Colonic mucosa (tissue), 4 donors: ENCODE measurements around the gene SNX11. TPM values are rescaled to one million over a fixed set of nuclear protein-coding genes. Genes with fewer than 3 reads are reported as not detected.

Source experiments
- DNase-seq: peaks from one replicate; pipeline ENCODE4 v3.0.0-alpha.2; 2020
- H3K27ac ChIP-seq: fragments of 200-600 bp; one replicate; pipeline ENCODE4 v1.8.0; 2021
- H3K27me3 ChIP-seq: fragments of 200-600 bp; one replicate; pipeline ENCODE4 v1.8.0; 2021
- H3K36me3 ChIP-seq: fragments of 200-600 bp; one replicate; pipeline ENCODE4 v1.8.0; 2021
- H3K4me1 ChIP-seq: fragments of 200-600 bp; one replicate; pipeline ENCODE4 v1.8.0; 2021; ENCODE audit warnings: mild to moderate bottlenecking
- H3K4me3 ChIP-seq: fragments of 200-600 bp; one replicate; pipeline ENCODE4 v1.8.0; 2021
- H3K9ac ChIP-seq, 2 donors: one replicate each; pipeline ENCODE4 v1.7.0; 2013; ENCODE audit warnings: control low read depth in 2 of 2, low read depth in 2 of 2, low read length in 2 of 2
- H3K9me3 ChIP-seq: fragments of 200-600 bp; one replicate; pipeline ENCODE4 v1.8.0; 2021
- intact Hi-C: fragments of 100-400 bp; cut with DNase I; formaldehyde crosslinking; loops from one replicate; pipeline ENCODE4 v1.14.1; 2022
- total RNA-seq, 2 donors: library from RNA; stranded (reverse); fragmentation: NEBNext Ultra II Directional in 1 of 2; extraction: Animal tissue kit (Norgen Biotek cat#: 25700) in 1 of 2; gene quantifications; one replicate each; pipeline ENCODE4 v1.2.1, GENCODE V29; 2021
- TF ChIP-seq, protein P1 (sequence below): fragments of 200-600 bp; IDR thresholded peaks from one replicate; pipeline ENCODE4 v1.8.0; 2022; ENCODE audit warnings: antibody characterized with exemption, mild to moderate bottlenecking
- donor health status: healthy.
- donor health status: DM: no; HTN: no; CAD: no.
- donor health status: DM: no; HTN: no; CAD: no.

Gene SNX11
- total RNA-seq, 2 donors from 2014 or later: 18.7 to 24.4 TPM

DNA sequence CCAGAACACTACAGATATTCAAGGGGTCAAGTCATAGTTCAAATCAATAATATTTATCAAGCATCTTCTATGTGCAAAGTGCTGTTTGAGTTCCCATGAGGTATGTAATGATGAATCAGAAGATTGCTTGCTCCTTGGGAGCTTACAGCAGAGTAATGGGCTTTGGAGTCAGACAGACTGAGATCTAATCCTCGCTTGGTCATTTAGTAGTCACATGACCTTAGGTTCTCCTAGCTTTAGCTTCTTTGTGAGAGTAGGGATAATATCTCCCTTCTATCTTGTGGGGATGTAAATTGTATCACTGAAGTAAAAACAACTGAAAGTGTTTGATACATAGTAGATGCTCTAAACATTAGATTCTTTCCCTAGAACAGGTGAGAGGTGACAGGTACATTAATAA lies 30.1 kb downstream of the SNX11 start:
- no peak overlapping the region for H3K9ac ChIP-seq
- no peaks in the 10 kb centered on the region for H3K4me1 ChIP-seq
- no peaks in the 10 kb centered on the region for H3K9me3 ChIP-seq
- H3K27ac ChIP-seq: no peak overlapping the region
- DNase-seq: no peak
- TF ChIP-seq, protein P1, sequence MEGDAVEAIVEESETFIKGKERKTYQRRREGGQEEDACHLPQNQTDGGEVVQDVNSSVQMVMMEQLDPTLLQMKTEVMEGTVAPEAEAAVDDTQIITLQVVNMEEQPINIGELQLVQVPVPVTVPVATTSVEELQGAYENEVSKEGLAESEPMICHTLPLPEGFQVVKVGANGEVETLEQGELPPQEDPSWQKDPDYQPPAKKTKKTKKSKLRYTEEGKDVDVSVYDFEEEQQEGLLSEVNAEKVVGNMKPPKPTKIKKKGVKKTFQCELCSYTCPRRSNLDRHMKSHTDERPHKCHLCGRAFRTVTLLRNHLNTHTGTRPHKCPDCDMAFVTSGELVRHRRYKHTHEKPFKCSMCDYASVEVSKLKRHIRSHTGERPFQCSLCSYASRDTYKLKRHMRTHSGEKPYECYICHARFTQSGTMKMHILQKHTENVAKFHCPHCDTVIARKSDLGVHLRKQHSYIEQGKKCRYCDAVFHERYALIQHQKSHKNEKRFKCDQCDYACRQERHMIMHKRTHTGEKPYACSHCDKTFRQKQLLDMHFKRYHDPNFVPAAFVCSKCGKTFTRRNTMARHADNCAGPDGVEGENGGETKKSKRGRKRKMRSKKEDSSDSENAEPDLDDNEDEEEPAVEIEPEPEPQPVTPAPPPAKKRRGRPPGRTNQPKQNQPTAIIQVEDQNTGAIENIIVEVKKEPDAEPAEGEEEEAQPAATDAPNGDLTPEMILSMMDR: no peak
- no peaks in the 10 kb centered on the region for H3K27me3 ChIP-seq
- H3K36me3 ChIP-seq: no peaks in the 10 kb centered on the region
- intact Hi-C loops: no loop called here
- H3K4me3 ChIP-seq: no peak overlapping the region

DNA sequence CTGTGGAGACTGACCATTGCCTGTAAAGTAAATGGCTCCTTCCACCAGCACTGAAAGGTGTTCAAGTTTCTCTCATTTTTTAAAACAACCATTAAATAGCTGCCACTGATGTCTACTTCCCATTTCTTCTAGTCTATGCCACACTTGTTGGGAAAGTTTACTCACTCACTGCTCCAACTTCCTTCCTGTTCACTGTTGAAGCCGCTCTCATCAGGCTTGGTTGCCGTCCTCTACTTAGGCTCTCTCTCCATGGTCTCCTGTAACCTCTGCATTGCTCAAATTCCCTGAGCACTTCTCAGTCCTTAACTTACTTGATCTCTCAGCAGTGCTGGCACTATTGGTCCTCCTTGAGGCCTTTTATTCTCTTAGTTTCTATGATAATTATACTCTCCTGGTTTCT lies 32.4 kb downstream of the SNX11 start:
- intact Hi-C loops: loop anchor here (10.0 kb wide), 1 partner anchor 485 kb away; the partner anchor contains the start of gene HOXB9
- Histone ChIP-seq H3K27ac (no peak overlapping the region), H3K4me1 (no peaks in the 10 kb centered on the region), H3K36me3 (no peaks in the 10 kb centered on the region), H3K27me3 (no peaks in the 10 kb centered on the region), H3K4me3 (no peak overlapping the region), H3K9me3 (no peaks in the 10 kb centered on the region), H3K9ac (no peak overlapping the region)
- no peak for DNase-seq
- TF ChIP-seq, protein P1: no peak

DNA sequence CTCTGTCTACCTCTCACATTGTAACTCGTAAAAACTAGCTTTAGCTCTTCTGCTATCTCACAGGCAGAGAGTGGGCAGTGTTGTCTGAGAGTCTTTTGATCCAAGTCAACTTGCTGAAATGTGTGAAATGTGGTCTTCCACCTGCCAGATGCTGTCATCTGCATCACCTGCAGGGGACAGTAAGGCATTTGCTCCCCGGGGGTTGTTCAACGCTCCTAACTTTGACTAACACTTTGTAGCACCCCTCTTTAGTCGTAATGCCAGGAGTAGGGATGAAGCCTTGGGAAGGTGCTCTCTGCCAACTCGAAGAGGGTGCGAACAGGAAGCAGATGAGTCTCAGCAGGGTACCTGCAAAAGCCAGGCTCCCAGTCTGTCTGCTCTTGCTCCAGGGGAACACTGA lies 36.1 kb downstream of the SNX11 start:
- DNase-seq: no peak
- Histone ChIP-seq H3K9me3 (no peaks in the 10 kb centered on the region), H3K36me3 (no peaks in the 10 kb centered on the region), H3K9ac (no peak overlapping the region), H3K27ac (no peak overlapping the region), H3K4me3 (no peak overlapping the region), H3K4me1 (no peaks in the 10 kb centered on the region), H3K27me3 (no peaks in the 10 kb centered on the region)
- intact Hi-C loops: loop anchor here (10.0 kb wide), 1 partner anchor 481 kb away; the partner anchor contains the start of gene HOXB9
- TF ChIP-seq, protein P1: no peak

DNA sequence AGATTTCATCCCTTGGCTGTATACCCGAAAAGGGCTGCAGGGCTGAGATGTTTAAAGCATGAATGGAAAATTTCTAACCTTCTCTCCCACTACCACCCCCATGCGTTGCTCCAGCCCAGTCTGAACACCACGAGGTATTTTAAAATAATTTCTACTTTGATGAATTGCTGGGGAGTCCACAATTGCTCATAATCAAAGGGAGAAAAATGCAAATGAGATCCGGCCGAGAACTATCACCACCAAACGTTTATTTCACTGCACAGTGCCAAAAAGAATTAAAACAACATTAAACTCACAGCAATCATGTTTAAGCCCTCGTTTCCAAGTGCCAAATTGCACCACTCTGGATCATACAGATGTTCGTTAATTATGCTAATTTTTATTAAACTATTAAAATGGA lies 36.7 kb downstream of the SNX11 start:
- H3K9ac ChIP-seq: no peak overlapping the region
- no peaks in the 10 kb centered on the region for H3K36me3 ChIP-seq
- no peaks in the 10 kb centered on the region for H3K4me1 ChIP-seq
- no peaks in the 10 kb centered on the region for H3K27me3 ChIP-seq
- intact Hi-C loops: loop anchor here (10.0 kb wide), 1 partner anchor 481 kb away; the partner anchor contains the start of gene HOXB9
- no peak overlapping the region for H3K27ac ChIP-seq
- no peaks in the 10 kb centered on the region for H3K9me3 ChIP-seq
- no peak overlapping the region for H3K4me3 ChIP-seq
- DNase-seq: no peak
- TF ChIP-seq, protein P1: no peak

DNA sequence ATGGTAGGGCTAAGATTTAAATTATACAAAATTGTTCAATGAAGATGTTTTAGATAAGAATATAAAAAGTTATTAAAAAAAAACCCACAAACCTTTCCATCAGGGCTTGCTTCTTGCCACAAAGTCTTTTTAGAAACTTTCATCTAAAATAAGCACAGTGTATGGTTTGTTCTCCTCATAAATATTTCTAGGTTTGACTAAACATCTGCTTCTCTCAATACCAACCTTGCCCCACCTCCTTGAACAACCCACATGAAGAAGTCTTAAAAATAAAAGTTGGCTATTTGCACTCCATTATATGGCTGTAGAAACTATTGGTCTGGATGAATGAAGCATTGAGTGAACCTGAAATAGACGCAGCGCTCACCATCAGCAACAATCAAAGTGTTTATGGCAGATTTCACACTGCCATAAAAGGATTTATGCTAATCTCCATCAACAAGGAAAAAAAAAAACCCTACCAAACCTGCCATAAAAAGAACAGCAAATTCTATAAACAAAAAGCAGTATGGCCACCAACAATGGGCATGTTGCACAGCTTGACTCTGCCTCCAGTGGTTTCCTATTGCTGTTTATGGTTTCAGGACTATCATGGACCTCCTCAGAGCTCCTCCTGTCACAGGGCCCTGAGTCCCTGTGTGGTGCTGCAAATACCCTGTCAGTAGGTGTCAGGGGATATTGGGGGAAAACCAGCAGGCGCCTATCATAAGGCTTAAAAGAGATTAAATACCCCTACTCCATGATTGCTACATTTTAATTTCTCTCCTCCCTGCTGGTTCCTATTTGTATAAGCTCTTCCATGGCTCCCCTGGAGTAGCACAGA lies 37.6 kb downstream of the SNX11 start:
- Histone ChIP-seq H3K27me3 (no peaks in the 10 kb centered on the region), H3K9ac (no peak overlapping the region), H3K27ac (no peak overlapping the region), H3K36me3 (no peaks in the 10 kb centered on the region), H3K4me3 (no peak overlapping the region), H3K4me1 (no peaks in the 10 kb centered on the region), H3K9me3 (no peaks in the 10 kb centered on the region)
- DNase-seq: no peak
- TF ChIP-seq, protein P1: no peak
- intact Hi-C loops: loop anchor here (10.0 kb wide), 1 partner anchor 480 kb away; the partner anchor contains the start of gene HOXB9
